ENCODE results near the gene B4GALNT3. TPM values are rescaled to one million over a fixed set of nuclear protein-coding genes. Genes with fewer than 3 reads are reported as not detected.

B4GALNT3 gene
- total RNA-seq, 1 donor from 2014 or later: 65.3 TPM

DNA sequence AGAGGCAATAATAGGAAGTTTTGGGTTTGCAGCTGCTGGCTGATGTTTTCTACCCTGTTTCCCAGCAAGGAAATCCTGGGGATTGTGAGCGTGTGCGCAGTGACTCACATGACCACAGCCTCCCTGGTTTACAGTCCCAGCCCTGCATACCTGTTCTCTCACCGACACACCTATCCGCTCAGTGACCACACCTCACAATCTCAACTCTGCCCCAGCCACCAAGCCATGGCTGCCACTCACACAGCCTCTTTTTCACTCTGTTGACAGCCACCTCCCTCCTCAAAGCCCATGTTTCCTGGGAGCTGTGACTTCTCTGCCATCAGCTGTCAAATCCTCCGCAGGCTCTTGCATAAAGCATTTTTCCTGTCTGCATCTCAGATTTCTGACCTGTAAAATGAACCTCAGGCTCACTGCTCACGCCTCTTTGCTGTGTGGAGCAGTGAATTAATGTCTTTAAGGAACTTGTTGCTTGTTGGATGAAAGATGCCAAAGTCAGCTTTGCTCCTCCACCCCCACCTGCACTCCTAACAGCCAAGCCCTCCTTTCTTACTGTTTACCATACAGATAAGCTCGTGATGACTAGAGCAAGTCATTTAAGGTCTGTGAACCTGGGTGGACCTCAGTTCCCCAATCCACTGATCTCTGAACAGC lies 43.5 kb downstream of the B4GALNT3 start:
- intact Hi-C loops (cut with DNase I): loop anchor here (2.0 to 5.0 kb wide), 2 partner anchors 44 to 50 kb away; no protein-coding TSS in a partner anchor
- peak; percentile 63 for DNase-seq (ENCODE audit: low spot score)

DNA sequence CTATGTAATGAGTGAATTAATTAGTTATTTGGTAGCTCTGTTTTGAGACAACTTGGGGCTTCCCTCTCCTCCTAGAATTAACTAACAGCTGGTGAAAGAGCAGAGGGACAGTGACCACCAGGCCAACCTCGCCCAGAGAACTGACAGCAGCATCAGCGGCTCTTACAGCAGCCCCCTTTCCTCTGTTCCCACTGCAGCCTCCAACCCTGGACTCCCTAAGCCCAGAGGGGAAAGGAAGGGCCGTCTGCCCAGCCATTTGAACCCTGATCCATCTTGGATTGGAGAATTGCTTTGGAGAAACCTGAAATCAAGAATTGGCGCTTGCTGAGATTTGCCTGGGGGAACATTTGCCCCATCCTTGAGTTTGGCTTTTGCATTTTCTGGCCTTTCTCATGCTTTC lies 45.5 kb downstream of the B4GALNT3 start:
- peak; percentile 7 for DNase-seq (ENCODE audit: low spot score)
- intact Hi-C loops (cut with DNase I): no loop called here

DNA sequence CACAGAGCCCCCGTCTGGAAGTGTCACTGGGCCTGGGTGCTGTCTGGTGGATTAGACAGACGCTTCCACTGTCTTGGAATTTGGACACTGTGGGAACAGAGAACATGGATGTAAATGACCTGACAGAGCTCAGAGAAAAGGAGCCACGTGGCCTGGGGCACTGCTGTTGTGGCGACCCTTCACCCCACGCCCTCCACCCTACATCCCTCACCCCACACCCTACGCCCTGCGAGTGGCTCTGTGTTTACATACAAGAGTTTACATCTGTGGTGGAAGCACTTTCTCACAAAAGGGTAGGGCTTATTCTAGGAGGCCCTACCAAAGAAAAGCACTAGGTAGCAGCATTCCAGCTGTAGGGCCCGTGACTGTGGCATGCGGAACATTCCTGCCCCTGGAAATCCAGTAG lies 47.7 kb downstream of the B4GALNT3 start:
- intact Hi-C loops (cut with DNase I): no loop called here
- peak; percentile 51 for DNase-seq (ENCODE audit: low spot score)

DNA sequence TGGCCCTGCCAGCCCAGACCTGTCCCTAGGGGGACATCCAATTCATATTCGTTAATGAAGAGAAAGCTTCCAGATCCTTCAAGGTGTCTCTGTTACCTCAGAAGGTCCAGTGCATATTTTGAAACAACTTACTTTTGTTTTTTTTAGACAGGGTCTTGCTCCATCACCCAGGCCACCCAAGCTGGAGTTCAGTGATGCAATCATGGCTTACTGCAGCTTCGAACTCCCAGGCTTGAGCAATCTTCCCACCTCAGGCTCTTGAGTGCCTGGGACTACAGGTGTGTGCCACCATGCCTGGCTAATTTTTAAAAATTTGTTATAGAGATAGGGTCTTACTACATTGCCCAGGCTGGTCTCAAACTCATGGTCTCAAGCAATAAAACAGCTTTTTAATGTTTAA lies 48.4 kb downstream of the B4GALNT3 start:
- peak; percentile 26 for DNase-seq (ENCODE audit: low spot score)
- intact Hi-C loops (cut with DNase I): no loop called here

DNA sequence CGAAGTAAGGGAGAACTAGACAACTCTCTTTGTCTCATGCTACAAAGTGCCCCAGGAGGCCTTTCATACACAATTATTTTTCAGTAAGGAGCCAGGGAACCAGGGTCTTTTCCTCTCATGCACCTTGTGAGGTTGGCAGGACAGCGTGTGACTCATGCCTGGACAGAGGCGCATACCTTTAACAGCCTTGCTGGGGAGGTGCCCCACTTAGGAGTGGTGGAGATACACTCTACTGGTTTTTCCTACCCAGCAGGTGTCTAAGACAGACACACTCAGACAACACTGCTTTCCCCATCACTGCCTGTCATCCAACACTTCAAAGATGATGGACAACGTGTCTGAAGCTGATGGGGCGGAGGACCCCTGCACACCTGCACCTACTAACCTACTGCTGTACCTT lies 49.1 kb downstream of the B4GALNT3 start:
- intact Hi-C loops (cut with DNase I): no loop called here
- peak; percentile 38 for DNase-seq (ENCODE audit: low spot score)

DNA sequence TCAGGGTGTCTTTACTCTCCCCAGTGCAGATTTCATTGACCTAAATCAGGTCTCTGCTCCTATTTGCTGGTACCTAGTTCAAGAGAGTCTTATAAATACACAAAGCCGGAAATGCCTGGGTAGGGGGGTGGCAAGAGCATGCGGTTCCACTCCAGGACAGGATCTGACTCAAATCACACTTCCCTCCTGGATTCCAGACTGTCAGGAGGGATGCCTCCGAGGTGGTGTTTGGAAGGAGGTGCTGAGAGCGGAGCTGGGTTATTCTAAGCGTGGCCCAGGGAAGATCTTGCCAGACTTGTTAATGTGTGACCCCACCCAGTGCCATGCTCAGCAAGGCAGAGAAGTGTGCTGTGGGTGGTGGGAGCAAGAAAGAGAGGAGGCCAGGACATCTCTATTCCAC lies 49.8 kb downstream of the B4GALNT3 start:
- intact Hi-C loops (cut with DNase I): no loop called here
- DNase-seq (ENCODE audit: low spot score): peak; percentile 73

DNA sequence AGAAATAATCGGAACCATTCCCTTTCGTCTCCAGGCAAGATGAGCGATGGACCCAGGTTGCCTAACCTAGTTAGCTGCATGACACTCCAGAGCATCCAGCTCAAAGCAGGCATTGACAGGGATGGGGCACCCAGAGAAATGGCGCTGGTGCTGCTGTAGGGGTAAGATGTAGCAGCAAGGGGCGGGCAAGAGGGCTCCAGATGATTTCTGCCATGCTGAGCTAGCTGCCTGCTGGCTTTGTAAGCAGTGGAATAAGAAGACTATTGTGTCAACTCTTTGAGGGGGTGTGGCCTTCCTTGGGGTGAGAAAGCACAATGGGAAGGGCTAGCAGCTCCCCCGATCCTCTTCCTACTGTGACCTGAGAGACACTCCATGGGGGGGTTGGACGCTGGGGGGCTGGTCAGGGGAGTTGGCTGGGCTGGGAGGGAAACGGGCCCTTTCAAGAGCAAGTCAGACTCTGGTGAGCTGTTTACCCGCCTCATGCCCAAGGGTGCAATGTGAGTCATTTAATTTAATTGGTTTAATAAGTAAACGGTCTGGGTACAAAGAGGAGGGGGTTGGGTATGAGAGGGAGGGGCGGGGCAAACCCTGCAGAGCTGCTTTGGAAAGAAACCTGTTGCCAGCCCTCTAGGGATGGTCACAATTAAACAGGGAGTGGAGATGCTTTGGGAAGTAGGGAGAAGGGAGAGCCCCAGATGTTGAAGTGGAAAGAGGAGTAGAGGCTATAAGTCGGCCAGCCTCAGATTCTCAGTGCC lies 50.5 kb downstream of the B4GALNT3 start:
- intact Hi-C loops (cut with DNase I): no loop called here
- DNase-seq (ENCODE audit: low spot score): peak; percentile 64

DNA sequence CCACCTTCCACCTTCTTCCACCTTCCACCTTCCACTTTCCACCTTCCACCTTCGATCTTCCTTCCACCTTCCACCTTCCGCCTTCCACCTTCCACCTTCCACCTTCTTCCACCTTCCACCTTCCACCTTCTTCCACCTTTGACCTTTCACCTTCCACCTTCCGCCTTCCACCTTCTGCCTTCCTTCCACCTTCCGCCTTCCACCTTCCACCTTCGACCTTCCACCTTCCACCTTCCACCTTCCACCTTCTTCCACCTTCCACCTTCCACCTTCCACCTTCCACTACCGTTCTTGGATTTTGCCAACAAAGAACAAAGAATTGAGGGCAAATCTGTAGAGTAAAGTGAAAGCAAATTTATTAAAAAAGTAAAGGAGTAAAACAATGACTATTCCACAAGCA lies 53.2 kb downstream of the B4GALNT3 start:
- DNase-seq (ENCODE audit: low spot score): peak; percentile 4
- intact Hi-C loops (cut with DNase I): no loop called here

DNA sequence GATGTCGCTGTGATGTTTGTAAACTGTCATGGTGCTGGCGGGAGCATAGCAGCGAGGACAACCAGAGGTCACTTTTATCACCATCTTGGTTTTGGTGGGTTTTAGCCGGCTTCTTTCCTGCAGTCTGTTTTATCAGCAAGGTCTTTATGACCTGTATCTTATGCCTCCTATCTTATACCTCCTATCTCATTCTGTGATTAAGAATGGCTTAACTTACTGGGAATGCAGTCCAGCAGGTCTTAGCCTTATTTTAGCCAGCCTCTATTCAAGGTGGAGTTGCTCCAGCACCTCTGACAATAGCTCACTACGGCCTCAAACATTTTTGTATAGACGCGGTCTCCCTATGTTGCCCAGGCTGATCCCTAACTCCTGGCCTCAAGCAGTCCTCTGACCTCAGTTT lies 53.7 kb downstream of the B4GALNT3 start:
- intact Hi-C loops (cut with DNase I): no loop called here
- DNase-seq (ENCODE audit: low spot score): peak; percentile 22

DNA sequence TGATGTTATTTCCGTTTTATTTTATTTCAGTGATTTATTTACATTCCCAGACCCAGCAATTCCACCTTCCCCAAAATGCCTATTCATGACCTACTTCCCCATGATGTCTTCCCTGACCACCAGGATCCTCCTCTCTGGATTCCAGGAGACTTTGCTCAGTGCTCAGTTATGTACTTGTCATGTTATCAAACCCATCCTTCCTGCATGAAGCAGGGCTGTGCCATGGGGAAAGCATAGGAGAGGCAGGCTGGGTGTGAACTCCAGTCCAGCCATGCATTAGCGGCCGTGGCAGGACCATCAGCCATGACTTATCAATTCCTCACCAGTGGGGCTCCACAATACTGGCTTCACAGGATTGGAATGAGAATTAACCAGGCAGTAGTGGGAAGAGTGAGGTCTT lies 57.8 kb downstream of the B4GALNT3 start:
- no peak for DNase-seq (ENCODE audit: low spot score)
- intact Hi-C loops (cut with DNase I): no loop called here

DNA sequence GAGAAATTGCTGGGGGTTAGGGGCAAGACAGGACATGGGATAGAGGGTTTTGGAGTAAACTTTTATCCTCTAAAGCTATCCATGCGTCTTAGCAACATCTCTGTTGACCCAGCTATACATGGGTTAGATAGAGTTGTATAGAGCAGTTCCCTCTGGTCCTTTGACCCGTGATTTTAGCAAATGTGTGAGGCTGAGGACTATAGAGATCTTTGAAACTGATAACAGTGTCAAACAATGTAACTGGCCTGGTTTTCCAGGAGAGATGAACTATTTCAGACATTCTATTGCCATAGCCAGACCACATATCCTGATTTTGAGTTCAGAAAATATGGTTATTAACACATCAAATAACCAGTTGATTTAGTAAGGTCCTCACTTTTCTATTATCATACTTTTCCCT lies 60.4 kb downstream of the B4GALNT3 start:
- intact Hi-C loops (cut with DNase I): no loop called here
- DNase-seq (ENCODE audit: low spot score): no peak

DNA sequence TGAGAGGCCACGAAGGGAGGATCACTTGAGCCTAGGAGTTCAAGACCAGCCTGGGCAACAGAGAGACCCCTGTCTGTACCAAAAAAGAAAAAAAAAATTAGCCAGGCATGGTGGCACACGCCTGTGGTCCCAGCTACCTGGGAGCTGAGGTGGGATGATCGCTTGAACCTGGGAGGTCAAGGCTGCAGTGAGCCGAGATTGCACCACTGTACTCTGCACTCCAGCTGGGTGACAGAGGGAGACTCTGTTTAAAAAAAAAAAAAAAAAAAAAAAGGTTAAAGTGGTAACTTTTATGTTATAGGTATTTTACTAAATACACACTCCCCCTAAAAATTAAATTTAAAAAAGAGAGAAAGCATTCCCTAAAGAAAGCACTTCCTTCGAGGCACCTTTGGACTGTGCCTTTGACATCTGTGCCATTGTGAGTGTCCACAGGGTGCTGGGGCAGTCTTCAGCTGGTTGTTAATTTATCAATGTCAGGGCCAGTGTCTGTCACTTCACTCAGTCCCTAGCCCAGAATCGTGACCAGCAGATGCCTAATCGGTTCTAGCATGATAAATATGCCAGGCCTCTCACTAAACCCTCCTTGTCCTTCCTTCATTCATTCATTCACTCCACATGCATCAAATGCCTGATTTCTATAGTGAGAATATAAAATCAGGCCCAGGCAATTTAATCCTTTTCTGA lies 63.1 kb downstream of the B4GALNT3 start:
- intact Hi-C loops (cut with DNase I): no loop called here
- no peak for DNase-seq (ENCODE audit: low spot score)

DNA sequence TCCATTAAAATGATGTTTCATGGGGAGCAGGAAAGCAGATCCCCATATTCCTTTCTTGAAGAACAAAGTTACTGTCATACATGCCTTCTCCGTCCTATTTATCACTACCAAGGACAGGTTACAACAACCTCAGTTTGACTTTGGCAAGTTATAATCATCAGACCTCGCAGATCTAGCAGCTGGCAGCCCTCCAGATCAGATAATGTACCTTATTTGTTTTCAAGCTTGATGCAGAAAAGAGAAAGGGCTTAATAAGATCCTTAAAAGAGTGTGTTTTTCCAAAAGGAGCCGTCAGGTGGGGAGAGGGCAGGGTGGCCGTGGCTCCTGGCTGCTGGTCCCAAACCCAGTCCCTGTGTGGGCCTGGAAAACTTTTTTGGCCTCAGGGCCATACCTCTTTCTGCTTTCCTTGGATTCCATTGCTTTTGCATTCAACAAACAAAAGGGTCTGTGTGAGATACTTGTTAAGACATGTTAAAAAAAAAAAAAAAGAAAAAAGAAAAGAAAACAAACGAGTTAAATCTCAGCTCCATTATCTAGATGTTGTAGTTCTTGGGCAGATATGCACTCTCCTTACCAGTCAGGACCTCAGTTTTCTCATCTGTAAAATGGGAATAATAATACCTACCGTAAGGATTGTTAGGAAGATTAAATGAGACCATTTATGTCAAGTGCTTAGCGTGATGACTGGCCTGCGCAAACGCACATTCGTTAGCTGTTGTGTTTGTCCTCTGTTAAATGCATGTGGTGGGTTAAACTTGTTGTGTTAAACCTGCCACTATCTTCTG lies 64.6 kb downstream of the B4GALNT3 start:
- intact Hi-C loops (cut with DNase I): no loop called here
- no peak for DNase-seq (ENCODE audit: low spot score)

DNA sequence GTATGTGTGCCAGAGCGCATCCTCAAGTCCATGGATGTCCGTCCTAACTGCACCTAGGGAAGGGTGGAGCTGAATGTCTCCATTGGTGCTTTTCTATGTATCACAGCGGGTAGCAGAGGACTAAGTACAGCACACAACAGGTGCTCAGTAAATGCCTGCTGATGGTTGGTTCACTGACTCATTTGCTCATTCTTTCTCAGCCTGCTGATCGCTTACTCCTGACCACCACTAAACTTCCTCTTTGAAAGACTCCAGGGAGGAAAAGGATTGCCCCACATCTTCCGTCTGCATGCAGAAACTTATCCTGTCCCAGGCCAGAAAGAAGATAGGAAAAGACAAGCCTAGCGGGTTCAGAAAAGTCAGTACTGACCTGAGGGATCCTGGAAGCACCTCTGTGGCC lies 66.3 kb downstream of the B4GALNT3 start:
- intact Hi-C loops (cut with DNase I): no loop called here
- DNase-seq (ENCODE audit: low spot score): no peak

DNA sequence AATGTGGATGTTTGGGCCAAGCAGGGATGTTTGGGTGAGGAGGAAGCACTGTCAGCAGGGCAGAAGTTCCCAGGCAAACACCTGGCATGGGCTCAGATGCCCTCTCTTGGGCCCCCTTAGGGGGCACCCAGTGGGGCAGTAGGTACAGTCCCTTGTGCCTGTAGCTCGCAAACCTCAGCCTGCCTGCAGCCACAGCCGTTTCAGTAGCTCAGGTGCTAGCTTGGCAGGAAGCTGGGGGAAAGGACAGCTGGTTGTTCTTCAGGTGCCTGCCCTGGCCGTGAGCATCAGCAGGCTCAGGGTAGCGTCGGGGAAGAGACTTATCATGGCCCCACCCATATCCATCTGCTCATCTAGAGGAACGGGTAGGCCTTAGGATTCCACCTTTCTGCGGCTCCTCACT lies 67.5 kb downstream of the B4GALNT3 start:
- intact Hi-C loops (cut with DNase I): no loop called here
- no peak for DNase-seq (ENCODE audit: low spot score)

DNA sequence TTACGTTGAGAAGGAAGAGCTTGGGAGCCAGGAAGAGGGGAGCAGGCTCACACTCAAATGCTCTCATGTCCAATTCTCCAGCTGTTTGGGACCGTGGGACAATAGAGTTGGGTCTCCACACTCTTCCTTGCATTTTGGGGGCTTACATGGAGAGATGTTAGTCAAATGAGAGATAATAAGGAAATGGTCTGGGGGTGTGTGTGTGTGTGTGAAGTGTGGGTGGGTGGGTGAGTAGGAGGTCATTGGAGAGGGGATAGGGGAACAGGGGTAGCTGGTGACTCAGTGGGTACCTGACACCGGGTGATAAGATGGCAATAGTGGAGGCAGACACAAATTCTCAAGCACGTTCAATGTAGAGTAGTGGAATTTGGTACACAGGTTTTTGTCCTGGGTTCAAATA lies 68.0 kb downstream of the B4GALNT3 start:
- DNase-seq (ENCODE audit: low spot score): no peak
- intact Hi-C loops (cut with DNase I): no loop called here

DNA sequence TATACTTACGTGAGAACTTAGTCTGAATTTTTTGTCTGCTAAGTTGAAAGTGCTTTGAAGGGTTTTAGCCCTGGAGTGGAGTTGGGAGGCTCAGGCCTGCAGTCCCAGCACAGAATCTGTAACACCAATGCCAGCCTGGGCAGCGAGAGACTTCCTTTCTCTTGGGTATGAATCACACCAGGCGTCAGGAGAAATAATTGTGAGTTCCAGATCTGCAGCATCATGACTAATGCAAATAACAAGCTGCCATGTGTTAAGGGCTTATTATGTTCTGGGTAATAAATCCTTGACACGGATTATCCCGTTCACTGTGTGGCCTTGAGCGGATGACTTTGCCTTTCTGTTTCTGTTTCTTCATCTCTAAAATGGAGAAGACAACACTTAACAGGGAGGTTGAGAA lies 70.6 kb downstream of the B4GALNT3 start:
- intact Hi-C loops (cut with DNase I): no loop called here
- no peak for DNase-seq (ENCODE audit: low spot score)

DNA sequence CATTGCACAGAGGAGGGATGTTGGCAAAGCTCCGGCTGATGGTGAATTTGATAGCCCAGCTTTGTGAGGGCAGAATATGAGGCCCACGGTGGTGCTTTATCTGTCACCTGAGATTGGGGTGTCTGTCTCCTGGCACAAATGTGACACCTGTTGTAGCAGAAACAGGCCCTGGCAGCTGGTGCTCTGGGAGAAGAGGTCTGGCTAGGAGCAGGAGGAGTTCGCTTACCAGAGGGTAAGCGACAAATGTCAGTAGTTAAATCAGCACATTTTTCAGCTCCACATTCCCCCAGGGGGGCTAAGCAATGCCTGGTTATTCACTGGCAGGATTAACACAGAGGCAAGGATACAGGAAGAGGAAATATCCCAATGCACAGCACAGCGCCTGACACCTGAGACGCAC lies 71.1 kb downstream of the B4GALNT3 start:
- intact Hi-C loops (cut with DNase I): no loop called here
- DNase-seq (ENCODE audit: low spot score): no peak

DNA sequence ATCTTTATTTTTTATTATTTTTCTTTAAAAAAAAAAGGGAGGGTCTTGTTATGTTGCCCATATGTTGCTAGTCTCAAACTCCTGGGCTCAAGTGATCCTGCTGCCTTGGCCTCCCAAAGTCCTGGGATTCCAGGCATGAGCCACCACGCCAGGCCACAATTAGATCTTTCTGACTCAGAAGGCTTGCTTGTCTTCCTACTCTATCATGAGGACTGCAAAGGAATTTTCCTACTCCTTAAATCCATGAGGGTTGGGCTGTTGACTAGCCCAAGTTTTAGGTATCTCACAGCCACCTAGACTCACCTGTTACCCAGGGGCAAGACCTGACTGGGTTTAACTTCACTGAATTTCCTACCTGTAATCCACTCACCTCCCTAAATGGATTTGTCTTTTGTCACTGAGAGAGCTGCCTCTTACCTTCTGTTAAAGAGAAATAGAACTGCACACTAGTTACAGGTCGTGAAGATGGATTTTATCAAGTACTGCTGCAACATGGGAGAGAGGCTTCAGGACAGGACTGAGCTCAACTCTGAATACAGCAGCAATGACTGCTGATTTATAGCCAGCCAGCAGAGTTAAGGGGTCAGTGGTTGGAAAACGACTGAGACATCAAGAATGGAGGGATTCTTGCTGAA lies 72.3 kb downstream of the B4GALNT3 start:
- no peak for DNase-seq (ENCODE audit: low spot score)
- intact Hi-C loops (cut with DNase I): no loop called here
